8988T (cell line): ENCODE results near the gene SMIM9.
"Not testable (repeated sequence)": the region's sequence is repeated elsewhere in the genome, so short reads cannot be mapped to it uniquely, and the experiment has no call there.

Experiments
- DNase-seq: peaks from one replicate; pipeline ENCODE4 v3.0.0; 2011

Gene SMIM9

DNA sequence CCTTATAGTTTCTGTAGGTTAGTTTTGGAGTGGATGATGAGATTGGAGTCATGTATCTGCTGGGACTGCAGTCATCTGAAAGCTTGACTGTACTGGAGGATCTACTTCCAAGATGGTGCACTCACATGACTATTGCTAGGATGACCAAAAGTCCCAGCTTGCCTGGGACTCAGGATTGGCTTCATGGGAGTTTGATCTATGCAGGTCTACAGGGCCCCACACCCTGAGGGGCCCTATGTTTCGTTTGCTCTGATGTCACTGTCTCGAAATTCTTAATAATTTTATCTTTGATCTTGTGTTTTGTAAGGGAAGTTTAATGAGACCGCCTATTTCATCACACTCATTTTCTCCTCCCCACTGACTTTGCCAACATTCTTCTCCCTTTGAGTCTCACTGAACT, at the start of gene SMIM9:
Gene SMIM9 (minus strand): TSS at position 101 of the 400 bp plus-strand sequence. CDS start 3,806 bp downstream, outside the sequence.
- no peak for DNase-seq

GRCh38 chrX:154884069-154884468, 49.6 kb upstream of the SMIM9 start:
- DNase-seq: not testable (repeated sequence)

DNA sequence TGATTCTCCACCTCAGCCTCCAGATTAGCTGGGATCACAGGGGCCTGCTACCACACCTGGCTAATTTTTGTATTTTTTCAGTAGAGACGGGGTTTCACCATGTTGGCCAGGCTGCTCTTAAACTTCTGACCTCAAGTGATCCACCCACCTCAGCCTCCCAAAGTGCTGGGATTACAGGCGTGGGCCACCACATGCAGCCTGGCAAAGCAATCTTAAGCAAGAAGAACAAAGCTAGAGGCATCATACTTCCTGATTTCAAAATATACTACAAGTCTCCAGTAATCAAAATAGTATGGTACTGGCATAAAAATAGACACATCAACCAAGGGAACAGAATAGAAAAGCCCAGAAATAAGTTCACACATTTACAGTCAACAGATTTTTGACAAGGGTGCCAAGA, 38.9 kb upstream of the SMIM9 start:
- DNase-seq: no peak

GRCh38 chrX:154868522-154868921, 34.1 kb upstream of the SMIM9 start:
- DNase-seq: not testable (repeated sequence)

DNA sequence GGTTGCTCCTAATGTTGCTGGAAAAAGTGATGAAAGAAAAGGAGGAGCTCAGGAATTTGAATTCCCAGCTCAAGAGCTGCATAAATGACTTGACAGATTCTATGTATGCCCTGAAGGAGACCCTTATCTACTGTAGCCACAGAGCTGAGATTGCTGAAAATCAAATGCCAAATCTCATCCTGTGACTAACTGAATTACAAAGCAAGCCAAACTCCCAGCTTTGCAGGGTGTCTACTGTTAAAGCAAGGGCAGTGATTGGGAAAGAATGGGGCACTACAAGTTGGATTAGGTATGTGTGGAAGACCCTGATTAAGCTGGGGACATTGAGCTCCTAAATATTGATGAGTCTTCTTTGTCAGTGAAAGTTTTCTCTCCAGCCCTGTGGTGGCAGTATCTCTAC, 20.8 kb upstream of the SMIM9 start:
- no peak for DNase-seq

GRCh38 chrX:154850957-154851611, 16.6 kb upstream of the SMIM9 start:
- no peak for DNase-seq

- no peak for DNase-seq
Observed at GRCh38 chrX:154840856-154841255, 6.4 kb upstream of the SMIM9 start.

GRCh38 chrX:154836163-154836562, 1.7 kb upstream of the SMIM9 start:
- DNase-seq: no peak

GRCh38 chrX:154833746-154834274, 652 bp downstream of the SMIM9 start:
- no peak for DNase-seq

GRCh38 chrX:154829926-154830442, 4.5 kb downstream of the SMIM9 start:
- DNase-seq: no peak

DNA sequence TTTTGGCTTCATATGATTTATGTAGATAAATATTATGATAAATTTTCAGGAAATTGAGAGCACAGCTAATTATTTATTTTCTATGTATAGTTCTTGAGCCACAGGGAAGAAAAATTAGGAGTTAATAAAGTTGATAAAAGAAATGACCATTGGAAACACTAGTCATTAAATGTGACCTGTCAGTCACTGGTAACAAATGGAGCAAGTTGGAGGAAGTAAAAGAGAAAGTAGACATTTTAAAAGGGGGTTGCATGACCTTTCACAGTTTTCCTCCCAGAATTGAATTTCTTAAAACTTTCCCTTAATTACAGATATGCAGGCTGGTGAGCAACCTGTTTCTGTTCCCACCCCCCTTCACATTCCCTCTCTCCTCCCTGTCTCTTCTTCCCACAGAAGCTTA, 5.3 kb downstream of the SMIM9 start:
- DNase-seq: no peak

GRCh38 chrX:154828016-154828408, 6.5 kb downstream of the SMIM9 start:
- DNase-seq: no peak

DNA sequence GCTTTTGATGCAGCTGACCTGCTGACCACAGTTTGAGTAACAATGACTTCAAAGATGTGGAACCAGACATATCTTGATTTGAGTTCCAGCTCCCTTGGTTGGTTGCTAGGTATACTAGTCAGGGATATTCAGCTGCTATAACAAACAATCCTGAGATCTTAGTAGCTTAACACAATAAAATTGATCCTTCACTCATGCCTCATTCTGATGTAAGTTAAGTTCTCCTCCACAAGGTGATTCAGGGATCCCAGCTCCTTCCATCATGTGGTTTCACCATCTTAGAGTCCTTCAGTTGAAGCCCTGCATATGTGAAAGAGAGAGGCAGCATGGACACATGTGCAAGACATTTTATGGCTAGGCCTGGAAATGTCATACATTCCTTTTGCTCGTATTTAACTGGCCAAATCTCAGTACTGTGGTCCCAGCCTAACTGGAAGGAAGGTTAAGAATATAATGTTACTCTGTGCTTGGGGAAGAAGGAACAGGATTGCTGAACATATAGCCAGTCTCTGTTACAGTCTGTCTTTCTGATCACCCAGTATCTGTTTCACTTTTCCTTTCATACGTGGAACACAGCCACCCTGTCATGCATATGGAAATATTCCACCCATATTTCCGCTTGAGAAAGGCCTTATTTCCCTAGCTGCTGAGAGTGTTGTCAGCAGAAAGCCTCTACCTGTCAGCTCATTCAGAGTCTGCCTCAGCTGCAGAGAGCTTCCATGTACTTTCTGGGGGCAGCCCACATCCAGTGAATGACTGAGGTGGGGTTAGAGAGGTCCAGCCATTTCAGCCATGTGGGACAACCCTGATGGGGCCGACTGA, 7.1 kb downstream of the SMIM9 start:
- no peak for DNase-seq

GRCh38 chrX:154825586-154825985, 8.9 kb downstream of the SMIM9 start:
- DNase-seq: not testable (repeated sequence)

DNA sequence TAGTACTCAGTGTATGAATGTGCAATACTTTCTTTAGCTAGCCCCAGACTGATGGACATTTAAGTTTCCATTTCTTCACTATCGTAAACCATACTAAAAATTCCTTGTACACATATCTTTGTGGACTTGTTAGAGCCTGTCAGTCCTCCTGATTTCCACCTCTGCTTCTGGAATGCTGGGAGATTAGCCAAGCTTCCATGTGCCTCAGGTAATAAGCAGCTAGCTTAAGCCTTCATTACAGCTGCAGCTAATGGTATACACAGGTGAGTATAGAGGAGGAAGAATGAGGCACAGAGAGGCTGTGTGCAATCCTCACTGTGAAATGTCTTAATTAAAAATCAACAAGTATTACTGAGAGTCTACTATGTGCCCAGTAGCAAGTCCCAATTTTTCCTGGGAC, 9.8 kb downstream of the SMIM9 start:
- DNase-seq: no peak

DNA sequence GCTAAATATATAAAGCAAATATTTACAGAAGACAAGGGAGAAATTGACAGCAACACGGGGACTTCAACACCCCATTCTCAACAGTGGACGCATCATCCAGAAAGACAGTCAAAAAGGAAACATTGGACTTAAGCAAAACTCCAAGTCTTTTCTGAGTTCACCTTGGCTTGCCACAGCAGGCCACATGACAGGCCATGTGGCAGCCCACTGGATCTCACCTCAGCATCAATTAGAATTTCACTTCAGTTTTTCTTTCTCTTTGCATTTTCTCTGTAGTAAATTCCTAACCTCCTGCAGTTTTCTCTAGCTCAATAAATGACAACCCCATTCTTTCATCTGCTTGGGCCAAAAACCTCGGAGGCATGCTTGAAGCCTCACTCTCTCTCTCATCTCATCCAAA, 12.4 kb downstream of the SMIM9 start:
- DNase-seq: no peak

DNA sequence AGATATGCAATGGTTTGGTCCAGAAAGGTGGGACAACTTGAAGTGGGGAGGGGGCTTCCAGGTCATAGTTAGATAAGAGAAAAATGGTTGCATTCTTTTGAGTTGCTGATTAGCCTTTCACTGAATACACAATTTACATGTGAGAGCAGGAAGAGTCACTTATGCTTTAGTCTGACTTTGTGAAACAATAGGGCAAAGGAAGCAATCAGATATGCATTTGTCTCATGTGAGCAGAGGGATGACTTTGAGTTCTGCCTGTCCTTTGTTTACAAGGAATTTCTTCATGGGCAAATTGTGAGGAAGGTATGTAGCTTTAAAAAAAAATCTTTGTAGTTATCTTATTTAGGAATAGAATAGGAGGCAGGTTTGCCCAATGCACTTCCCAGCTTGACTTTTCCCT, 12.9 kb downstream of the SMIM9 start:
- DNase-seq: no peak

DNA sequence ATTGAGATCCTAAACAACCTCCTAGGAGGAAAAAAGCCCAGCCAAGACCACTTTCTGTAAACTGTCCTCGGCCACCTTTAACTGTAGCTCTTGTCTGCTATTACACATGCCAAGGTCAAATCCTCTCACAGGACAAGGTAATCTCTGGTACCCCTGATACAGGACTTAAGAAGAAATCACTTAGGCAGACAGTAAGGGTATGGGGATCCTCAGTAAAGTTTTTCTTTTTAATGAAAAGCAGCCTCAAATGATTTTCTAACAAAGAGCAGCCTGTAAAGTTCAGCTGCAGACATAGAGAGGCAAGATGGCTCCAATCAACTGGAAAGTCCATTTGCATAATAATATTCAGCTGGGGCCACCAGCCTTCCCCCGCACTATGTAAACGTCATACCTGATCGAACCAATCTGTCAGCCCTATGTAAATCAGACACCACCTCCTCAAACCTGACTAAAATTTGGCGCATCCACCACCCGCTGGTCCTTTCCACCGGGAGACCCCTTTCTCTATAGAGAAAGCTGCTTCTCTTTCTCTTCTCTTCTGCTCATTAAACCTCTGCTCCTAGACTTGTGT, 14.6 kb downstream of the SMIM9 start:
- no peak for DNase-seq

- no peak for DNase-seq
Observed at GRCh38 chrX:154818916-154819770, 15.3 kb downstream of the SMIM9 start.

DNA sequence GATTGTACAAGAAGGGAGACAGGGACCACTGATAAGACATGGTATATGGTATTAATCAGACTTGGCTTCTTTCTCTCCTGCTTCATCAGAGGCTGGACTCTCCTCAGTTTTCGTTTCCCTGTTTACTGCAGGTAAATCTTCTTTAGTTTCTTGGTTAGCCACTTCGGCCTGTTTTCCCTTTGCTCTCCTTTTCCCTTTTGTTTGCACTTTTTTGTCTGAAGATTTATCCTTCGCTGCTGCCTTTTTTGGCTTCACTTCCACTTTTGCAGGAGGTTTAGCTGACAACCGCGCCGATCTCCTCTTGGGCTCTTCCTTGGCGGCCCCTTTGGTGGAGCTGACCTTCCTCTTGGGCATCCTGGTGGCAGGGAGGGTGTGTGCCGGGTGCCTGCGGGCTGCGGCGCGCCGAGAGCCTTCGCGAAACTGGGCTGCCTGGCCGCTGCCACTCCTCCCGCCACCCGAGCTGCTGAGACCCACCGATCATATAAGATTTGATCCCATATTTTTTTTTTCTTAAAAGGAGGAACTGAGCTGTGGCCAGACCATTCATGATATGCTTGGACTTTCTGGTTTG, 17.3 kb downstream of the SMIM9 start:
- not testable (repeated sequence) for DNase-seq

- not testable (repeated sequence) for DNase-seq
Observed at GRCh38 chrX:154816326-154816898, 18.1 kb downstream of the SMIM9 start.
